ENCODE data around the gene NEU3.

Gene NEU3

DNA sequence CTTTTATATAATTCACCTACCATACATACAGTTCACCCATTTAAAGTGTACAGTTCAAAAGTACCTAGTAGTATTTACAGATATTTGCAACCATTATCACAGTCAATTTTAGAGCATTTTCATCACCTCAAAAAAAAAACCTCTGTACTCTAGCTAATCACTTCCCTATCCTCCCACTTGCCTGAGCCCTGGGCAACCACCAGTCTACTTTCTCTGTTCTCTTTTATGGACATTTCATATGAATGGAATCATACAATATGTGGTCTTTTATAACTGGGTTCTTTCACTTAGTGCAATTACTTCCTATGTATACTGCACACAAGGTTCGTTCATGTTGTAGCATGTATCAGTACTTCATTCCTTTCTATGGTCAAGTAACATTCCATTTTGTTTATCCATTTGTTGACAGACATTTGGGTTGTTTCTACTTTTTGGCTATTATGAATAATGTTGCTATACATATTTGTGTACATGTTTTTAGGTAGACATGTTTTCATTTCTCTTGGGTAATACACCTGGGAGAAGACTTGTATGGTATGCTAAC, 17.8 kb upstream of the NEU3 start:
- Histone ChIP-seq H3K23ac (ENCODE audit: low read length in 2 of 2) (no peak overlapping the region), H2BK15ac (ENCODE audit: low read depth, poor library complexity, severe bottlenecking) (no peak overlapping the region), H2AK5ac (ENCODE audit: low read length, severe bottlenecking) (no peak overlapping the region), H2AFZ (ENCODE audit: low read depth, low read length) (no peak overlapping the region), H4K91ac (ENCODE audit: low read length) (no peak overlapping the region), H3K4me3 (ENCODE audit: insufficient read depth in 1 of 2, low read depth in 1 of 2, low read length in 2 of 2) (no peak overlapping the region), H3K14ac (ENCODE audit: low read length in 2 of 2) (no peak overlapping the region), H3K4ac (ENCODE audit: low read depth in 1 of 2, low read length in 2 of 2) (no peak overlapping the region), H3K4me1 (ENCODE audit: control insufficient read depth, insufficient read depth, low read depth, low read length) (peaks cover 3% of the 10 kb centered on the region), H3K9ac (ENCODE audit: low read length) (no peak overlapping the region), H3K79me1 (replicated peaks; ENCODE audit: low read length, poor library complexity, severe bottlenecking) (peaks cover 40% of the 10 kb centered on the region), H3K27me3 (ENCODE audit: control insufficient read depth in 1 of 2, insufficient read depth in 1 of 2, low read length in 2 of 2) (no peaks in the 10 kb centered on the region), H3K9me3 (ENCODE audit: control insufficient read depth, low read length) (no peaks in the 10 kb centered on the region), H3K4me2 (ENCODE audit: low read length, poor library complexity, severe bottlenecking) (no peak overlapping the region), H2BK5ac (ENCODE audit: low read depth, low read length, poor library complexity, severe bottlenecking) (no peak overlapping the region), H3K27ac (ENCODE audit: low read length, poor library complexity, severe bottlenecking) (no peak overlapping the region), H2BK12ac (ENCODE audit: low read length in 2 of 2) (no peak overlapping the region), H3K36me3 (ENCODE audit: control insufficient read depth in 1 of 2, insufficient read depth in 2 of 2, low read depth in 1 of 2, low read length in 2 of 2) (peaks cover 25 to 90% of the 10 kb centered on the region in 2 experiments), H4K8ac (ENCODE audit: low read length) (no peak overlapping the region), H3K18ac (ENCODE audit: low read depth in 1 of 2, low read length in 2 of 2) (no peak overlapping the region), H2BK120ac (ENCODE audit: low read depth, low read length) (no peak overlapping the region)
- WGBS = no CpG with 5 or more reads among the region's 1 CpG
- DNase-seq = no peak

- Histone ChIP-seq H3K27ac (ENCODE audit: low read length, poor library complexity, severe bottlenecking) (no peak overlapping the region), H3K4me1 (ENCODE audit: control insufficient read depth, insufficient read depth, low read depth, low read length) (peaks cover 3% of the 10 kb centered on the region), H3K27me3 (ENCODE audit: control insufficient read depth in 1 of 2, insufficient read depth in 1 of 2, low read length in 2 of 2) (no peaks in the 10 kb centered on the region), H3K4ac (ENCODE audit: low read depth in 1 of 2, low read length in 2 of 2) (no peak overlapping the region), H3K79me1 (replicated peaks; ENCODE audit: low read length, poor library complexity, severe bottlenecking) (peaks cover 42% of the 10 kb centered on the region), H3K23ac (ENCODE audit: low read length in 2 of 2) (no peak overlapping the region), H2BK120ac (ENCODE audit: low read depth, low read length) (no peak overlapping the region), H2AK5ac (ENCODE audit: low read length, severe bottlenecking) (no peak overlapping the region), H3K9me3 (ENCODE audit: control insufficient read depth, low read length) (no peaks in the 10 kb centered on the region), H2AFZ (ENCODE audit: low read depth, low read length) (no peak overlapping the region), H2BK15ac (ENCODE audit: low read depth, poor library complexity, severe bottlenecking) (no peak overlapping the region), H4K8ac (ENCODE audit: low read length) (no peak overlapping the region), H3K9ac (ENCODE audit: low read length) (no peak overlapping the region), H3K14ac (ENCODE audit: low read length in 2 of 2) (no peak overlapping the region), H3K18ac (ENCODE audit: low read depth in 1 of 2, low read length in 2 of 2) (no peak overlapping the region), H3K4me2 (ENCODE audit: low read length, poor library complexity, severe bottlenecking) (no peak overlapping the region), H2BK5ac (ENCODE audit: low read depth, low read length, poor library complexity, severe bottlenecking) (no peak overlapping the region), H3K36me3 (ENCODE audit: control insufficient read depth in 1 of 2, insufficient read depth in 2 of 2, low read depth in 1 of 2, low read length in 2 of 2) (peaks cover 25 to 90% of the 10 kb centered on the region in 2 experiments), H3K4me3 (ENCODE audit: insufficient read depth in 1 of 2, low read depth in 1 of 2, low read length in 2 of 2) (no peak overlapping the region), H4K91ac (ENCODE audit: low read length) (no peak overlapping the region), H2BK12ac (ENCODE audit: low read length in 2 of 2) (no peak overlapping the region)
- 95% methylated on average over 5 of the region's 6 CpGs for WGBS
- no peak for DNase-seq
These were observed 17.3 kb upstream of the NEU3 start for GRCh38 chr11:74971424-74971823.

DNA sequence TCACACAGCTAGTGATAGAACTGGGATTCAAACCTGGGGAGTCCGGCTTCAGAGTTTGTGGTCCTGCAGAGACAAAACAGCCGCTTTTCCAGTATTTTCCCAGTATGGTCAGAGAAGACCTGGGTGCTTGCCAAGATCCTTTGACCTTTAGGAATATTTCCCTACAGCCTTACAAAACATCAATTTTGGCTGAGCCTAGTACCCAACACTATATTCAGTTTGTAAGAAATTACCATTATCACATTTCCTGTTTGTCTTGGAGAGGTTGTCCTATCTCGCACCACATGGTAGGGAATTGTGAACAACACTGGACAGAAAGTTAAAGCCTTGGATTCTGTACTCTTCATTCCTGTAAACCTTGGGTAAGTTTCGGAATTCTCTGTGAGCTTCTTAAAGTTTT, 10.7 kb upstream of the NEU3 start:
- WGBS = 97% methylated on average over 4 of the region's 4 CpGs
- Histone ChIP-seq H4K8ac (ENCODE audit: low read length) (no peak overlapping the region), H3K27me3 (ENCODE audit: control insufficient read depth in 1 of 2, insufficient read depth in 1 of 2, low read length in 2 of 2) (no peaks in the 10 kb centered on the region)

GRCh38 chr11:74980634-74981033, 8.1 kb upstream of the NEU3 start:
- no peak overlapping the region for H2BK15ac ChIP-seq (ENCODE audit: low read depth, poor library complexity, severe bottlenecking)
- peaks cover 9 to 53% of the 10 kb centered on the region in 2 experiments for H3K36me3 ChIP-seq (ENCODE audit: control insufficient read depth in 1 of 2, insufficient read depth in 2 of 2, low read depth in 1 of 2, low read length in 2 of 2)
- H3K23ac ChIP-seq (ENCODE audit: low read length in 2 of 2) = no peak overlapping the region
- no peaks in the 10 kb centered on the region for H3K4me1 ChIP-seq (ENCODE audit: control insufficient read depth, insufficient read depth, low read depth, low read length)
- no peak overlapping the region for H3K4me2 ChIP-seq (ENCODE audit: low read length, poor library complexity, severe bottlenecking)
- H2BK5ac ChIP-seq (ENCODE audit: low read depth, low read length, poor library complexity, severe bottlenecking) = no peak overlapping the region
- WGBS = 100% methylated on average over 2 of the region's 2 CpGs
- no peak overlapping the region for H4K91ac ChIP-seq (ENCODE audit: low read length)
- H3K79me1 ChIP-seq (replicated peaks; ENCODE audit: low read length, poor library complexity, severe bottlenecking) = peaks cover 9% of the 10 kb centered on the region
- no peak overlapping the region for H4K8ac ChIP-seq (ENCODE audit: low read length)
- no peak overlapping the region for H3K14ac ChIP-seq (ENCODE audit: low read length in 2 of 2)
- no peak overlapping the region for H3K9ac ChIP-seq (ENCODE audit: low read length)
- no peak overlapping the region for H2AK5ac ChIP-seq (ENCODE audit: low read length, severe bottlenecking)
- no peak overlapping the region for H2AFZ ChIP-seq (ENCODE audit: low read depth, low read length)
- H3K4me3 ChIP-seq (ENCODE audit: insufficient read depth in 1 of 2, low read depth in 1 of 2, low read length in 2 of 2) = no peak overlapping the region
- no peak overlapping the region for H3K4ac ChIP-seq (ENCODE audit: low read depth in 1 of 2, low read length in 2 of 2)
- H3K9me3 ChIP-seq (ENCODE audit: control insufficient read depth, low read length) = no peaks in the 10 kb centered on the region
- H2BK120ac ChIP-seq (ENCODE audit: low read depth, low read length) = no peak overlapping the region
- no peaks in the 10 kb centered on the region for H3K27me3 ChIP-seq (ENCODE audit: control insufficient read depth in 1 of 2, insufficient read depth in 1 of 2, low read length in 2 of 2)
- H3K18ac ChIP-seq (ENCODE audit: low read depth in 1 of 2, low read length in 2 of 2) = no peak overlapping the region
- no peak overlapping the region for H2BK12ac ChIP-seq (ENCODE audit: low read length in 2 of 2)
- H3K27ac ChIP-seq (ENCODE audit: low read length, poor library complexity, severe bottlenecking) = no peak overlapping the region
- DNase-seq = no peak

More for the DNA sequence above, 10.7 kb upstream of the NEU3 start:
- Histone ChIP-seq H3K4me3 (ENCODE audit: insufficient read depth in 1 of 2, low read depth in 1 of 2, low read length in 2 of 2) (no peak overlapping the region), H3K27ac (ENCODE audit: low read length, poor library complexity, severe bottlenecking) (no peak overlapping the region), H2BK120ac (ENCODE audit: low read depth, low read length) (no peak overlapping the region), H3K4me1 (ENCODE audit: control insufficient read depth, insufficient read depth, low read depth, low read length) (no peaks in the 10 kb centered on the region), H3K14ac (ENCODE audit: low read length in 2 of 2) (no peak overlapping the region), H3K23ac (ENCODE audit: low read length in 2 of 2) (no peak overlapping the region), H4K91ac (ENCODE audit: low read length) (no peak overlapping the region), H2BK15ac (ENCODE audit: low read depth, poor library complexity, severe bottlenecking) (no peak overlapping the region), H2AFZ (ENCODE audit: low read depth, low read length) (no peak overlapping the region), H3K4ac (ENCODE audit: low read depth in 1 of 2, low read length in 2 of 2) (no peak overlapping the region), H2BK12ac (ENCODE audit: low read length in 2 of 2) (no peak overlapping the region), H3K9ac (ENCODE audit: low read length) (no peak overlapping the region), H3K9me3 (ENCODE audit: control insufficient read depth, low read length) (no peaks in the 10 kb centered on the region), H3K4me2 (ENCODE audit: low read length, poor library complexity, severe bottlenecking) (no peak overlapping the region), H2BK5ac (ENCODE audit: low read depth, low read length, poor library complexity, severe bottlenecking) (no peak overlapping the region), H3K18ac (ENCODE audit: low read depth in 1 of 2, low read length in 2 of 2) (no peak overlapping the region), H3K36me3 (ENCODE audit: control insufficient read depth in 1 of 2, insufficient read depth in 2 of 2, low read depth in 1 of 2, low read length in 2 of 2) (peaks cover 15 to 71% of the 10 kb centered on the region in 2 experiments), H3K79me1 (replicated peaks; ENCODE audit: low read length, poor library complexity, severe bottlenecking) (peaks cover 21% of the 10 kb centered on the region), H2AK5ac (ENCODE audit: low read length, severe bottlenecking) (no peak overlapping the region)
- no peak for DNase-seq

All from mesenchymal stem cell (in vitro differentiated cells and primary cell).